GM21360 (cell line): ENCODE data around the gene NAXD.
"Not testable (repeated sequence)": the region's sequence is repeated elsewhere in the genome, so short reads cannot be mapped to it uniquely, and the experiment has no call there.

Source experiments
- ATAC-seq: cut with Tn5 transposase; IDR thresholded peaks from one replicate; pipeline ENCODE4 v1.9.1; 2021; ENCODE audit warnings: mild to moderate bottlenecking, moderate library complexity; ENCODE audit not compliant: unreplicated experiment

The NAXD gene

DNA sequence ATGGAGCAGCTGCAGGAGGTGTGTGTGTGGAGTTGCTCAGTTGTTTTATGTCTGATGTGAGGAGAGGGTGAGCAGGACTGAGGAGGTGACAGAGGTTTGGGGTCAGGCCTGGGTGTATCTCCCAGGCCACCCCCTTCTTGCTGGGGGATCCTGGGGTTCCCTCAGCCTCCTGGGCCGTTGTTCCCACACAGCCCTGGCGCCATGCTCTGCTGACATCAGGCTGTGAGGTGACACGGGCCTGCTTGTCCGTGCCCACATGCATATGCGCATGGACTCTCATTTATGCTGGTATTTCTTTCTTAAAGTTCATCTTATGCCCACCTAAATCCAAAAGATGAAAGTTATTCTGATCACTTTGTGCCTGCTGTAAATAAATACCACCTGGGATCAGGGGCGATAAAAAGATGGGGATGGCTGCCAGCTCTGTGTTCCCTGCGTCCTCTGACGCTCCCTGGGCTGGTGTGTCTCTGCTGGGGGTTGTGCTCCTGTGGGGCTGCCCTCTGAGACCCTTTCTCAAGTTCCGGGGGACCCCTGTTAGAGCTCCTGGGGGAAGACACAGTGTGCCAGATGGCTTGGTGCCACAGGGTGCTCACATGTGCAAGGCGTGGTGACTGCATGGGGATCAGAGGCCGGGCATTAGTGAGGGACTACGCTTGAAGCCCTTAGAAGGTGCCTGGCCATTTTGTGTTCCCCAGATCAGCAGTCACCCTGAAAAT, 12.6 kb downstream of the NAXD start:
- ATAC-seq: no peak

DNA sequence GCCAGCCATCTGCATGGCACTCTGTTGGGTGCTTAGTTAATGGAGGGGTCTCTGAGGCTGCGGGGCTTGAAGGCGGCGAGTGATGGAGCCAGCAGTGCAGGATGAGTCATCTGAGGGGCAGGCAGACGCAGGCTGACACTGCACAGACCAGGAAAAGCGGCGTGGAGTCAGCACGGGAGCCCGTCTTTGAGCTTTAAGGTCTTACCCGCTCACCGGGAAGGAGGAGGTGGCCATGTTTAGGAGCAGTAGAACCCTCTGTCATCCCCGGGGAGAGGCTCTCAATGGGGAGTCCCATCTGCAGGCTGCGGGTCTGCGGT, 13.1 kb downstream of the NAXD start:
- no peak for ATAC-seq

DNA sequence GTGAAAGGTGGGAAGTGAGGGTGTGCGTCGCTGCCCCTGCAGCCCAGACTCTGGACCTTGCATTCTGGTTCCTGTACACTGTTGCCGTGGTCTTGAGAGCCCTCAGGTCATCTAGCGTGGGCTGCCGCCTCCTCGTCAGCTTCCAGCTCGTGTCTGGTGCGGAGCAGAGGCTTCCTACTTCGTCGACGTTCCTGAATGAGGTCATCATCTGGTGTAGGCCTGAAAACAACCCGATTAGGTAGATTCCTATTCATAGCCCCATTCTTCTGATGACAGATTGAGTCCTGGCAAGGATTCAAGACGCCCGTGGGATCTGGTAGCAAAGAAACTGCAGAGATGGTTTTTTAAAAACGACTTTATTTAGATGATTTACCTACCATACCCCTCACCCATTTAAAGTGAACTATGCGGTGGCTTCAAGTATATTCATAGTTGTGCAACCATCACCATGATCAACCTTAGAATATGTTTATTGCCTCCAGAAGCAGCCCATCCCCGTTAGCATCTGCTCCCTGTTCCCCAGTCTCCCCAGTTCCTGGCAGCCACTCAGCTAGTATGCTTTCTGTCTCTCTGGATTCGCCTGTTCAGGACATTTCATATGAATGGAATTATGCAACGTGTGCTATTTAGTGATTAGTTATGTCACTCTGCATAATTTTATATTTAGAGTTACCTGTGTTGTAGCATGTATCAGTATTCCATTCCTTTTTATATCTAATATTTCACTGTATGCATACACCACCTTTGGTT, 13.8 kb downstream of the NAXD start:
- ATAC-seq: no peak

DNA sequence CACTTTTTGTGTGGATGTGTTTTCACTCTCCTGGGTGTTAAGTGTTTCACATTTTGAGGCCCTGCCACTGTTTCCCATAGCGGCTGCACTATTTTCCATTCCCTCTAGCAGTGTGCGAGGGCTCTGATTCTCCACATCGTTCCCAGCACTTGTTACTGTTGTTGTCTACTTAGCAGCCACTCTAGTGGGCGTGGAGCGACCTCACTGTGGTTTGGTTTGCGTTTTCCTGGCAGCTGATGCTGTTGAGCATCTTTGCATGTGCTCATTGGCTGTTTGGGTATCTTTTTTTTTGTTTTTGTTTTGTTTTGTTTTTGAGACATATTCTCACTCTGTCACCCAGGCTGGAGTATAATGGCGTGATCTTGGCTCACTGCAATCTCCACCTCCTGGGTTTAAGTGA, 14.4 kb downstream of the NAXD start:
- no peak for ATAC-seq

DNA sequence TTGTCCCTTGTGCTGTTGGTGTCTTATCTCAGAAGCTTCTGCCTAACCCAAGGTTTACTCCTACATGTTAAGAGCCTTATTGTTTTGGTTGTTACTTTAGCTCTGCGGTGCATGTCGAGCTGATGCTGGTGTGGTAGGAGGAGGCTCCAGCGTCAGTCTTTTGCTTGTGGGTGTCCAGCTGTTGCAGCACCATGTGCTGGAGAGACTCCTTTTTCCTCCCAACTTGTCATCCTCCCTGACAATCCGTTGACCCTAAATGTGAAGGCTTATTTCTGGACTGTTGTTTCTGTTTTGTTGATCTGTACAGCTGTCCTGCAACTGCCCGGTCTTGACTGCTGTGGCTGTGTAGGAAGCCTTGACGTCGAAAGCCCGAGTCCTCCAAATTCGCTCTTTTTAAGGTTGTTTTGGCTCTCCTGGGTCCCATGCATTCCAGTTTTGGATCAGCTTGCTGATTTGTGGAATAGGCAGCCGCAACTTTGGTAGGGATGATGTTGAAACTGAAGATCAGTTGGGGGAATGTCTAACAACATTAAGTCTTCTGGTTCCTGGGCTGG, 15.3 kb downstream of the NAXD start:
- ATAC-seq: no peak

DNA sequence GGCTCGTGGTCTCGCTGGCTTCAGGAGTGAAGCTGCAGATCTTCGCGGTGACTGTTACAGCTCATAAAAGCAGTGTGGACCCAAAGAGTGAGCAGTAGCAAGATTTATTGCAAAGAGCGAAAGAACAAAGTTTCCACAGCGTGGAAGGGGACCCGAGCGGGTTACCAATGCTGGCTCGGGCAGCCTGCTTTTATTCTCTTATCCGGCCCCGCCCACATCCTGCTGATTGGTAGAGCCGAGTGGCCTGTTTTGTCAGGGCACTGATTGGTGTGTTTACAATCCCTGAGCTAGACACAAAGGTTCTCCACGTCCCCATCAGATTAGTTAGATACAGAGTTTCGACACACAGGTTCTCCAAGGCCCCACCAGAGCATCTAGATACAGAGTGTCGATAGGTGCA, 16.9 kb downstream of the NAXD start:
- ATAC-seq: not testable (repeated sequence)

DNA sequence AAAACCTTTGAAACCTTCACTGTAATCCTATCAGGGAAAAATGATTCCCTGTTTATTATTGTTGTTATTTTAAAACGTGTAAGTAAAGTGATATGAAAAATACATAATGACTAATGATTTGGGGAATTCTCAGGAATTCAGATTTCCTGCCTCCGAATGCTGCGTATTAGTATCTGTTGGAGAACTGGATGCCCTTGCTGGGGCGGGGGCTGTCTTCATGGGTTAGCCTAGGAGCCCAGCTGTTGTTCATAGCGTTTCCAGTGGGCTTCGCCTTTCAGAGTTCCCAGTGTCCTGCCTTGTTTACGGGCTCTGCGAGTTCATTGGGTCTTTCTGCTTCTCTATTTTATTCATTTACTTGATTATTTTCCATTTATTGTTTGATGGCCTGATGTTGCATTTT, 18.4 kb downstream of the NAXD start:
- ATAC-seq: no peak

DNA sequence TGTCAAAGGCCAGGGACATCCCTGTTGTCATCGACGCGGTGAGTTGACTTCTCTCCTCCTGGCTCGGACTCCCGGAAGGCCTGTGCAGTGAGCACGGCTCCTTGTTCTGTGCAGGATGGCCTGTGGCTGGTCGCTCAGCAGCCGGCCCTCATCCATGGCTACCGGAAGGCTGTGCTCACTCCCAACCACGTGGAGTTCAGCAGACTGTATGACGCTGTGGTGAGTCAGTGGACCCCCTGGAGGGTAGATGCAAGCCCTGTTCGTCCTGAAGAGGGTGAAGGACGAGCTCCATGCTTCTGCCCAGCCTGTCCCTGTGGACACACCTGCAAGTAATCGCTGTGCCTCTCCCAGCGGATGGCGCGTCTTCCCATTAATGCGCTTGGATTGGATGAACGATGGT, 19.2 kb downstream of the NAXD start:
- ATAC-seq: no peak

DNA sequence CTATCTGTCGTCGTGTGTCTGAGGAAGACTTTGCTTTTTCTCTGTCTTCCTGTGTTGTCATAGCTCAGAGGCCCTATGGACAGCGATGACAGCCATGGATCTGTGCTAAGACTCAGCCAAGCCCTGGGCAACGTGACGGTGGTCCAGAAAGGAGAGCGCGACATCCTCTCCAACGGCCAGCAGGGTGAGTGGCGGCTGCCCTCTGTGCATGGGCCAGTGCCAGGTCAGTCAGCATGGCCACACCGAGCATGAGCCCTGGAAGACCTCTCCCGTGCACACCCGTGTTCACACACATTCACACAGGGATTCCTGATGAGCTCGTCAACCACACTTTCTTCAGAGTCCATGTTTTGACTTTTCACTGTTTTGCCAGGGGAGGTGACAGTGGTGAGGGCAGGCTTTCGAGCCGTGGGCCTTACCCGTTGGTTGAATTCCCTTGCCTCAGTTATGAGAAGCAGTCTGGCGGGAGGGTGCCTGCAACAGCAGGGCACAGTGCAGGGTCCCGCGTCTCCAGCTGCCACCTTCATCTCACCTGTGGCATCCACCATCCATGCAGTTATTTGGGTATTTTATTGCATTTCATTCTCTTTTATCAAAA, 20.2 kb downstream of the NAXD start:
- ATAC-seq: no peak

DNA sequence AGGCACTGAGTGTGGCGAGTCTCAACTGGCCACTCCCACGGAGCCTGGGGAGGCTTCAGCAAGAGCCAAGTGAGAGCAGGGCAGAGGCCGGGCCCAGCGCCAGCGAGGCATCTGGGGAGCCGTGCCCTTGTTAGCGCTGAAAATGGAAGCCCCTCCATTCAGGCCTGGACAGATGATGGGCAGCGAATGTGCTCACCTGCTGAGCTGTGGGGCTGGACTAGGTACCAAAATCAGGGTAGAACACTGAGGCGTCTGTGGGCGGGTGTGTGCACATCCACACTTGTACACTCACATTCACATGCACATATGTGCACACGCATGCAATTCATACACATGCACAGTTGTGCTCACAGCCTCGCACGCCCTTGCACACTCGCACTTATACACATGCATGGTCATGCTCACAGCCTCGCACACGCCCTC, 20.7 kb downstream of the NAXD start:
- ATAC-seq: no peak

DNA sequence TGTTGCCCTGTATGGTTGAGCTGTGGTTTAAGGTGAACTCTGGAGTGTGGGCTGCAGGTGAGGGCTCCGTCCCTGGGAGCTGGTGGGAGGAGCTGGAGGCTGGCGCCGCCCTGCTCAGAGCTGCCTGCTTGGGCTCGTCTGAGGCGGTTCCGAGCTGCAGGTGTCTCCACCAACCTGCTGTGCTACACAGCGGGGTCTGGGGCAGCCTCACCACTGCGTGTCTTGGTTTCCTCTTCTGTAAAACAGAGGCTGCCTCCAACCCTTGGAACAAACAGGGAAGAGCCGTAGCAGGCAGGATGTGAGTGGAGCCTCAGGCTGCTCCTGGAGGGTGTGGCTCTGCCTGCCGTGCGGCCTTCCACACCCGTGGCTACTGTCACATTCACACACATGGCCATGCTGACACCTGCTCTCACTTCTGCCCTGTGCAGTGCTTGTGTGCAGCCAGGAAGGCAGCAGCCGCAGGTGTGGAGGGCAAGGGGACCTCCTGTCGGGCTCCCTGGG, 21.4 kb downstream of the NAXD start:
- no peak for ATAC-seq

DNA sequence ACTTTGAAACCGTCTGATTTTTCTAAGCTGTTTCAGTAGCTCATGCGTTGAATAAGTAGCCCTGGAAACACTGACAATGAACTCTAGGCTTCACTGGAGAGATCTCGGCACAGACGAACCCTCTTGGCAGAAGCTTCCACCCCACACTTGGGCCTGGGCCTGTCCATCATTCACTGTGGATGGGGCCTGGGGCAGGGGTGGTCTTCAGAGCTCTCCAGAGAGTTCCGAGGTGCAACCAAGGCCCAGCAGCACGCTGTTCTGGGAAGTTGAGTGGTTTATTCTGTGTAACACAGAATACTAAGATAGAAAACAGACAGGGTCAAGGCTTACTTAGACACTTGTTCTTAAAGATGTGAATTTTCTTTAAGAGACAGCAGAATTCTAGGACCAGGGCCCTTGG, 21.9 kb downstream of the NAXD start:
- ATAC-seq: no peak

DNA sequence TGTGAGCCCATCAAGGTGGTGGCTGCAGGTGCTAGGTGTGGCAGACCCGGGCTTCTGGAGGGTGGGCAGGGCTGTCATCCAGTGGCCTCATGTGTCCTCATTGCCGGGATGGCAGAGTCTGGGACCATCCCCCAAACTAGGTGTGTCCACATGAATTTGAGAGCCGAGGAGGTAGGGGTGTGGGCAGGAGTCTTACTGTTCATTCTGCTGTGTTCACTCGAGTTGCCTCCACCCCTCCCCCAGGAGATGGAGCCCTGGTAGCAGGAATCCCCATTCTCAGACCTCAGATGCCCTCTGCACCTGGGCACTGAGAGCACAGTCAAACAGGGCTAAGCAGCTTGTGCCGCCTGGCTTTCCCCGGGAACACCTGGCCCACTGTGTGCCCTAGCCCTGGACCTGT, 22.4 kb downstream of the NAXD start:
- ATAC-seq: no peak

DNA sequence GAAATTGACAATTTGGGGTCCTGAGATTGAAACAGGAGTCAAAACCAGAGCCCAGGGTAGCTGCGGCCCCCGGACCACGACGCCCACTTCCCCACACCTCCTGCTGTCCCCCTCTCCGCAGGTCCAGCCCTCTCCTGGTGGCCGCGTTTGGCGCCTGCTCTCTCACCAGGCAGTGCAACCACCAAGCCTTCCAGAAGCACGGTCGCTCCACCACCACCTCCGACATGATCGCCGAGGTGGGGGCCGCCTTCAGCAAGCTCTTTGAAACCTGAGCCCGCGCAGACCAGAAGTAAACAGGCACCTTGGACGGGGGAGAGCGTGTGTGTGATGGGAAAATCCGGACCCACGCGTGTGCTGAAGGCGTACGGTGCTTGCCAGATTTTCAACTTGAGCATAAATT, 22.9 kb downstream of the NAXD start:
- ATAC-seq: no peak

DNA sequence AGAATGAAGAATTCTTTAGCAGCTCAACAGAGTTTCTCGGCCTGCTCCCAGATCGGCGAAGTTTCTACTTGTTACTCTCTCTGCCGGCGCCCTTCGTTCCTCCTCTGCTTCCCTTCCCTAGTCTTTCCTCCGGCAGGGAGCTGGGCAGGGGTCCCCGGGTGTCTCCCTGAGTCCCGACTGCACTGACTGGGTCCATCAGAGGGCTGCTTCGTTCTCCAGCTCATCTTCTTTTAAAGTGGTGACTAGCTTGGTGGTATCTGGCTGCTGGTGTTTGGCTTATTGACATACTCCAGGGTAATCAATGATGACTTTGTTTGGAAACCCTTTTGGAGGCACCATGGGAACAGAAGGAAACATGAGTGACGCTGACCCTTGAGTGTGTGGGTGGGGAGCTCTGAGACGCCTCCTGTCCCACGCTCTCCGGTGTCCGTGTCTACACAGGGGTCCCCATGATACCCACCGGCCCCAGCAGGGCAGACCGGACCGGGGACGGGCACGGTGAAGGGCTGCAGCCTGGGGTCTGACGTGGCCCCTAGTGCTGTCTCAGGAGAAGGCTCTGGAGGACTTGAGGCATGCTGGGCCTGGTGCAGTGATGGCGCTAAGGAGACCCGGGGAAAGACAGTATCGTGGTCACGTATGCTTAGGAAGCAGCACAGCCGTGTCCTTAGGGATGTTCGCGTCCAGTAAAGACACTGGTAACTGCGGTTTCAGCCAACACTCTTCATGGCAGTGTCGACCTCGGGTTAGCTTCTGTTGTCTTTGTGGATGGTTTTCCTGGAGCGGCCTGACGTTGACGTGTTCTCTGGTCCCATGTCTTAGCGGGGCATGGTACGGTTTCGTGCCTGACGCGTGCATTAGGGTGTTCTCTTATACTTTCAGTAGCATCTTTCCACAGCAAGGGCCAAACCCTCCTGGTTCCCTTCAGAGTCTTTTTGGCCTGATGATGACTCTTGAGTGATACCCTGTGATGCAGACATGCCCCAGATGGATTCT, 23.8 kb downstream of the NAXD start:
- ATAC-seq: no peak

DNA sequence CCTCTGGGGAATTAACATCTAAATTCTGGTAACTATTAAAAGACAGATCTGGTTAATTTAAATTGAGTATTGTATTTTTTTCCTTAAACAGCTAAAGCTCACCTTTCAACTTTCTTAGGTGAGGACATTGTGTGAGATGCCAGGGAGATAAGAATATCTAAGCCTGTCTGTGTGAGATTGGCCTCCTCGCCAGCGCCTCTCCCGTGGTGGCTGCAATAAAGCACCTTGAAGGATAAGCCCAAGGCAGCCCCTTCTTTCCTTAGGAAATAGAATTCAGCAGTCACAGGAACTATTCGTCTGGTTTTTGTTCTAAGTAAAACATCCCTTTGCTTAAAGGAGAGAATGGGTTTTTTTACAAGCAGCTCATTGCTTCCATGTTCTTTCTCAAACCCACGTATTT, 24.6 kb downstream of the NAXD start:
- ATAC-seq: no peak

DNA sequence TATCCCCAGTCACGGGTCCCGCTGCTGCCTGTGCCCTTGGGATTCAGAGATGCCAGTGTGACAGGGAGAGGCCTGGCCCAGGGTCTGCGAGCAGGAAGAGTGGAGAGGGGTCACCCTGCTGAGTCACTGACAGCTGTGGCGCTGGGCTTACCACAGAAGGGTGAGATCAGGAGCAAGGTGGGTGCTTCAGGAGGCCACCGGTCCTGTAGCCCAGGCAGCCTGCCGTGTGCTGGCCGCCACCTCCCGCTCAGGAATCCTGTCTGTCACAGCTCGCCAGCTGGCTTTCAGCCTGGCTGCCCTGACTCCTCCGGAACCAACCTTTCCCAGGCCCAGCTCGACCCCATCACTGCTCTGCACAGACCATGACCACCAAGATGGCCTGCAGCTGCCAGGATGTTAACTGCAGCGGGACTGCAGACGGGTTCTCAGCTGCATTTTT, 25.3 kb downstream of the NAXD start:
- ATAC-seq: no peak

DNA sequence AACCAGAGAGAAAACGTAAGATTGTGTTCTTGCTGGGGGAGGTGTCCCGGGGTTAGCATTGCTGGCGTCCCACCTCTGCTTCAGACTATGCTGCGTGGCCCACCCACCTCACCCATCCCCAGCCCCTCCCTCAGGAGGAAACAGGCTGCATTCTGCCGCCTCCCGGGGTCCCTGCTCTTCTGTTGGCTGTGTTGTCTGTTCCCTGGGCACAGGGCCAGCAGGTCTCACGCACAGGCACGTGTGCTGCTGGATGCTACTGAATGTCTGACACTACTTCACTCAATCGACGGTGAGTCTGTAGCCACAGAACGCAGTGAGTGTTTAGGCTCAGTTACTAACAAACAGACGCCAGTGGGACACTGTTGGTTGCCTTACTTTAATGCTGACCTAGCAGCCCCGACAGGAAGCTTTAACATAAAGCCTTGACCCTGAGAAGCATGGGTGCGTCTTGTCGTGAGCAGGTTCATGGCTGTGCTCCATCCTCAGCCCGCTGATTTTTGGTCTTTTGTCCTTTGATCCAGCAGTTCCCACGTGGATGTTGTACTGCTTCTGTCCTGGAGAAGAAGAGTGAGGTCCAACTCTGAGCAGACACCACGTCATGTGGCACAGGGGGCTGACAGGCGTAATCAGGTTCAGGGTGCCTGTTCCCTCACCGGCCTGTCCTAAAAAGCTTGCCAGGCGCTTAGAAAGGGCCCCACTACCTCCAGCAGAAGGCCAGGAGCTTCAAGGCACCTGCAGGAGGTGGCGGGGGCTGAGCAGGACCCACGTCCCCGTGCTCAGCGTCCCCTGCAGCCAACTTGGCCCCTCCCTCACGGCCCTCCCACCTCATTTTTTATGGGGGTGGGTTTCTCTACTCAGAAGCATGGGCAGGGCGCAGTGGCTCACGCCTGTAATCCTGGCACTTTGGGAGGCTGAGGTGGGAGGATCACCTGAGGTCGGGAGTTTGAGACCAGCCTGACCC, 26.0 kb downstream of the NAXD start:
- no peak for ATAC-seq

DNA sequence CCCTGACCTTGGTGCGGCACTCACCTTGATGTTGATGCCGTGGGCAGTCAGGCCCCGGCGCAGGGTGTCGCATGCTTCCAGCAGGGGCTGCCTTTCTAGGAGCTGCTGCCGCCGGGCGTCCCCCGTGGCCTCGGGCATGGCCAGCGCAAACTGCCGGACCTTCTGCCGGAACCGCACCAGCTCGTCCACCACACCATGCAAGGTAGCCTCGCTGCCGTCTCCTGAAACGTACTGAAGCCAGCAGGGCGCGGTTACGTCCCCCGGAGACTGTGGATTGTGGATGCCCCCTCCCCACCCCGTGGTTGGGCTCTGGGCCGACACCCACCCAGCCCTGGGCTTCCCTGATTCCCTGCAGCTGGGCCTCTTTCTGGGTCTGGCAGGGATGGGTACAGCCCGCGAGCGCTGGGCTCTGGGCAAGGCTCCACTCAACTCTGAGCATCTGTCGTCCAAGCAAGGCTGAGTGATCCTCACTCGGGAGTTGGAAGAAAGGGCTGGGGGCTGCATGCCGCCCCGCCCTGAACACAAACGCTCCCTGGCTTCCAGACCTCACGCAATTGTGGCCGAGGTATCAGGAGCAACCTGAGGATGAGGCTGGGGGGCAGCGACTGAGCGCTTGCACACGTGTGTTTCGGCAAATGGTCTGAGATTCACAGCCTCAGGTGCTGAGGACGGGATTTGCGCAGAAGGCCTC, 27.1 kb downstream of the NAXD start:
- ATAC-seq: no peak
